EH (cell line): Measurements from ENCODE around the gene RPS15.
A peak's percentile ranks its signal among the peaks of the same experiment; 100 is the strongest.

Experiments
- DNase-seq: peaks from one replicate; pipeline ENCODE4 v3.0.0-alpha.2; 2015; ENCODE audit warnings: low read depth

The RPS15 gene

DNA sequence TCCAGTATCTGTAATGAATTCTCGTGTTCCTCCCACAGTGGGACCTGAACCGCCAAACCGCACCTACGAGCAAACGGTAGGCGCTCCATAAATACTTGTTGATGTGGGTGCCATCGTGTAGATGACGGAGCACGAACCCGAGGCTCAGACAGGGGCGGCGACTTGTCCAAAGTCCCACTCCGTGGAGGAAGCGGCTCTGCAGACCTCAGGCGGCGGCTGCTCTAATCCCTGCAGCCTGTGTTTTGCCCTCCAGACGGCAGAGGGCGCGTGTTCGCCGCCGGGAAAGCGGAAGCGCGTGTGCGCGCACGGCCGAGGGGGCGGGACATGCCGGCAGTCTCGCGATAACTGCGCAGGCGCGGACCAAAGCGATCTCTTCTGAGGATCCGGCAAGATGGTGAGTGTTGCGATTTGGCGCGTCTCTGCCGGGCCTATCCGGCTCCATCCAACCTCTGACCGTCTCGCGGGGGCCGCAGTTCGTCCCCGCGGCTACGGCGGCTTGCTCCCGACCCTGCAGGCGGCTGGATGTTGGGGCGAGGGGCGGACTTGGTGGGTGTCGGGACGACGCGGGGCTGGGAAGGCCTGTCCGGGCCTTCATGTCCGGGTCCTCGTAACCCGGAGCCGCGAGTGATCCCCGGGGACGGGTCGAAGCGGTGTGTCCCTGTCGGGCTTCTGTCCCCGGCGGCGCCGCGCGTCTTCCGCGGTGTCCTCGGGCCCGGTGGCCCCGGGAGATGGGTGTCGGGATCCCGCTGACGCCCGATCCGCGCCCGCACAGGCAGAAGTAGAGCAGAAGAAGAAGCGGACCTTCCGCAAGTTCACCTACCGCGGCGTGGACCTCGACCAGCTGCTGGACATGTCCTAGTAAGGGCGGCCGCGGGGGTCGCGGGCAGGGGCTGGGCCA, at the start of gene RPS15:
Gene RPS15 (plus strand): TSS at position 362 of the 898 bp plus-strand sequence. CDS start 30 bp downstream, at position 392.
- peak; percentile 91 for DNase-seq

DNA sequence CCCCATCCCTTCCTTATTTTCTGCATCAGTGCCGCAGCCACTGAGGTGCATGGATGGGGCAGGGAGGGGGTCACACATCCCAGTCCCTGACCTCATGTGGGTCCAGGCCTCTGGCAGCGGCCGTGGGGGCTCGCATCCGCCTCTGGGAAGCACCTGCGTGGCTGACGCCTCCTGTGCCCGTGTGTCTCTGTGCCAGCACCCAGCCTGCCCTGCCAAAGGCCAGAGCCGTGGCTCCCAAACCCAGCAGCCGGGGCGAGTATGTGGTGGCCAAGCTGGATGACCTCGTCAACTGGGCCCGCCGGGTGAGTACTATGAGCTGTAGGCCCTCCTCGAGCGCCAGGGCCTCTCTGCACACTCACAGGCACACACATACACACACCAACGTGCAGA, 49.6 kb upstream of the RPS15 start:
- no peak for DNase-seq

- no peak for DNase-seq
These were observed 48.9 kb upstream of the RPS15 start for GRCh38 chr19:1389033-1389940.

DNA sequence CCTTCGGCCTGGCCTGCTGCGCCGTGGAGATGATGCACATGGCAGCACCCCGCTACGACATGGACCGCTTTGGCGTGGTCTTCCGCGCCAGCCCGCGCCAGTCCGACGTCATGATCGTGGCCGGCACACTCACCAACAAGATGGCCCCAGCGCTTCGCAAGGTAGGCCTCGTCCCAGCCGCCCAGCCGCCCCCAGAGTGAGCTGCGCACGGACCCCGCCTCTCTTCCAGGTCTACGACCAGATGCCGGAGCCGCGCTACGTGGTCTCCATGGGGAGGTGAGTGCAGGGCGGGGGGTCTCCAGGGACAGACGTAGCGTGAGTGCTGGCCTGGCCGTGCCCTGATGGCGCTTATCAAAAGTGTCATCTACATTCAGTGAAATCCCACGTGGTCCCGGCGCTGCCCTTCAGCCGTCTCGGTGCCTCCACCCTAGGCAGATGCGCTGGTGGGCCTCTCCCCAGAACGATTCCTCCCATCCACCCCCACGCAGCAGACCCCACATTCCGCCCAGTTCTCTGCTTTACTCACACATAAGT, 47.2 kb upstream of the RPS15 start:
- no peak for DNase-seq

GRCh38 chr19:1392407-1392806, 45.8 kb upstream of the RPS15 start:
- no peak for DNase-seq

GRCh38 chr19:1392939-1393530, 45.2 kb upstream of the RPS15 start:
- no peak for DNase-seq

GRCh38 chr19:1393841-1394240, 44.4 kb upstream of the RPS15 start:
- DNase-seq = no peak

DNA sequence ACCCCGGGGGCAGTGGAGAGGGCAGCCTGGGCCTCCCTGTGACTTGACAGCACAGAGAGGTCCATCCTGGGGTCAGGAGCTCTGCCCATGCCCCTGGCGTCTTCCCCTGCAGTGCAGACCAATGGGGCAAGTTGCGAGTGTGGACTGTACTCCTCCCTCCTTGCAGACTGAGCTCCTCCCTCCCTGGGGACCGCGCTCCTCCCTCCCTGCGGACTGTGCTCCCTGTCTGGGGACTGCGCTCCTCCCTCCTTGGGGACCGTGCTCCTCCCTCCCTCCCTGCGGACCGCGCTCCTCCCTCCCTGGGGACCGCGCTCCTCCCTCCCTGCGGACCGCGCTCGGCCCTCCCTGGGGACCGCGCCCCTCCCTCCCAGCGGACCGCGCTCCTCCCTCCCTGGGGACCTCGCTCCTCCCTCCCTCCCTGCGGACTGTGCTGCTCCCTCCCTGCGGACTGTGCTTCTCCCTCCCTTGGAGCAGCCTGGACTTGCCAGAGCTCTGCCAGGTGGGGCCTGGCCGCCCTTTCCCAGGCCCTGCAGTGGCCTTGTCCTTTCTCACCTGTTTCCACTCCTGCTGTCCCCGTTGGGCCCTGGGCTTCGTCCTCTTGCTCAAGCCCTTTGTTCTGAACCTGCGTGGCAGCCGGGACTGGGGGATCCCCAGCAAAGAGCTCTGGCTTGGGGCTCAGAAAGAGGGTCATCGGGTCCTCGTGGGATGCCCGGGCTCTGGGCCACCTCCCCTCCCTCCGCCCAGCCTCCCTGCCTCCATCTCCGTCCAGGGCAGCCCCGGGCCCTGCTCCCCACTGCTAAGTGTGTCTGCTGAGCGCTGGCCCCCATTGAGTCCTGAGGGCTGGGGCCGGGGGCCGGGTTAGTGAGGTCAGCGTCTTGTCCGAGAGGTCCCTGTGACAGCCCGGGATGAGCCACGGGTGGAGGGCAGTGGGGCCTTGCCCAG, 43.7 kb upstream of the RPS15 start:
- no peak for DNase-seq

GRCh38 chr19:1395194-1396018, 42.8 kb upstream of the RPS15 start:
- no peak for DNase-seq

- no peak for DNase-seq
These were observed 42.0 kb upstream of the RPS15 start for GRCh38 chr19:1396019-1396767.

GRCh38 chr19:1396768-1397679, 41.2 kb upstream of the RPS15 start:
- no peak for DNase-seq

DNA sequence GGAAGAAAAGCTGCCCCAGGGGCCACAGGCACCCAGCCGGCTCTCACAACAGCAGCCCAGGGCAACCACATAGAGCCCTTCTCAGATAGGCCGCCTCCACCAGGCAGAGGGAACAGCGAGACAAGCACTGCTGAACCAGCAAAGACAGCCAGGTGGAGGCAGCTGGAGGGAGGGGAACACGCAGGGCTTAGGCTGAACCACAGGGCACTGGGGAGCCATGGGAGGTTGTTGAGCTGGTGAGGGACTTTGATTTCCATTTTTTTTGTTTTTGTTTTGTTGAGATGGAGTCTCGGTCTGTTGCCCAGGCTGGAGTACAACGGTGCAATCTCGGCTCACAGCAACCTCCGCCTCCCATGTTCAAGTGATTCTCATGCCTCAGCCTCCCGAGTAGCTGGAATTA, 40.4 kb upstream of the RPS15 start:
- no peak for DNase-seq

DNA sequence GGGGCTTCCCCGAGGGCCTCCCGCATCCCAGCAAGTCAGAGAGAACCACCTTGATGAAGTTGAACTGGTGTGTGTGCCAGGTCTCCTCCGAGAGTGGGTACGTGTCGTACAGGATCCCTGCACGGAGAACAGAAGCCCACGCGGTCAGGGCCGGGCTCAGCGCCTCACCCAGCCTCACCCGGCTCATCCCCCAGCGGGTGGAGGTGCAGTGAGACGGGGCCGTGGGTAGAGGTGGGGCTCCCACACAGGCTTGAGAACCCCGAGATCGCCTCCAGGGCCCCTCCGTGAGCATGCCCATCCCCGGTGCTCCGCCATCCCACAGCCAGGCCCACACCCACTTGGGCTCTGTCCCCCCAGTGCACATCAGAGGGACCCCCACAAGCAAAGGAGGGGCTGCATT, 39.1 kb upstream of the RPS15 start:
- no peak for DNase-seq

GRCh38 chr19:1399745-1400144, 38.5 kb upstream of the RPS15 start:
- no peak for DNase-seq

DNA sequence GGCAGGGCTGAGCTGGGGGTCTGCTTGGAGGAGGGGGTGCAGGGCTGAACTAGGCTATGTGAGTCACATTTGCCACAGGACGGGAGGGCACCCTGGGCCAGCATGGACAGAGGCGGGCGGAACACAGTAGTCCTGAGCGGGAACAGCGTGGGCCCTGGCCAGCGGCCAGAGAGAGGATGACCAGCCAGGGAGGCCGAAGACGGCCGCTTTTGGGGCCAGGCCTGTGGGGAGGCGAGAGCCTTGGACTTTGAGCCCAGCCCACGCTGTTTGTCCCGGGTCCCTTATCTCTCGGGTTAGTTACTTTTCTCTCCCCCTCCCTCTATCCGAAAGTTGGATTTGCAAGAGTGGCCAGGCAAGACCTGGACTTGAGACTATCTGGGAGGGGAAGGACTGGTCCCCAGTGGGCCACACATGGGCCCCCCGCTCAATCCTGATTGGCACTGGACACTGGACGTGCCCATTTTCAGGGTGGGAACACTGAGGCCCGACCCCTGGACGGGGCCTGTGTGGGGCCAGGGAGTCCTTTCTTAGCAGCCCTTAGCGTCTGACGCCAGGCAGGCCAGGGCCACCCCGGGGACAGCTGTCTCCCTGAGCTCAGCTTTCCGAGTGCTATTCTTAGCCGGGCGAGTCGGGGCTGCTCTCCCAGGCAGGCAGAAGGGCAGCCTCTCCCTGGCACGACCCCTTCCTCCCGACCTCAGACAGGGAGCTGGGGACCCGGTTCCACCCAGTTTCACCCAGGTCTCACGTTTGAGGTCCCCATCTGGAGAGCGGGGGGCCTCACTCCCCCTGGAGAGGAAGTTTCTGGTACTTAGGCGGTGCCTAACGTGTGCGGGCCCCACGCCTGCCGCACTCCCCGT, 37.7 kb upstream of the RPS15 start:
- peak; percentile 53 for DNase-seq

DNA sequence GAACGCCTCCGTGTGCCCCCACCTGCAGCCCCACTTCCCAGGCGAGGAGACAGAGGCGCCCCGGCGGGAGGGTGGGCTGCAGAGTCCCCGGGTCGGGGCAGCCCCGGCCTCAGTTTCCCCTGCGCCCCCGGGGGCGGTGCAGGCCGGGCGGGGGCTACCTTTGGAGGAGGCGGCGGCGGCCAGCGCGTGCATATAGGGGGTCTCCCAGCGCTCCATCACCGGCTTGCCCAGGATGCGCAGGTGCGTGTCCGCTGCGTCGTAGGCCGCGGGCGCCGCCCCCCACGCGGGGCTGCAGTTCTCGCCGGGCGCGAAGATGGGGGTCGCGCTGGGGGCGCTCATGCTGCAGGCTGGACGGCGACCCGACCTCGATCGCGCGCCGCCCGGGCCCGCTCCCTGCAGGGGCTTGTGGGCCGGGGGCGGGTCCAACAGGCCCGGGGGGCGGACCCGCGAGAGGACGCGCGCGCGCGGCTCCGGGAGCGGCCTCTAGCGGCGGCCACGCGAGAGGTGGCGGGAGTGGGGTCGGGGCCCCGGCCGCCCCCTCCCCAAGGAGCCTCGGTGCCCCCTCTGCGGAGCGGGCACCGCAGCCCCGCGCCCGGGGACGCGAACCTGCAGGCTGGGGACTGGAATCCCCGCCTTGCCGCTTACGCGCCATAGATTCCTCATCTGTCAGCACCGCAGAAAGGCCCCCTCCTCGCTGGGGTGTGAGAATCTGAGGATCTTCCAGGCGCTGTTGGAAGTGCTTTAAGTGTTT, 36.9 kb upstream of the RPS15 start, which contains the start of gene GAMT:
Gene GAMT (minus strand): TSS at position 405 of the 751 bp plus-strand sequence. CDS start 66 bp downstream, at position 339.
- peak; percentile 49 for DNase-seq

GRCh38 chr19:1401889-1402217, 36.3 kb upstream of the RPS15 start:
- DNase-seq = no peak
